Parathyroid adenoma (tissue), 2 donors: ENCODE measurements around the gene CTTNBP2.

Experiments used
- H2AFZ ChIP-seq: fragments of 300-600 bp; sonication (generic); one replicate; pipeline ENCODE4 v1.7.0; 2017; ENCODE audit warnings: antibody characterized with exemption, mild to moderate bottlenecking
- H3K27ac ChIP-seq: fragments of 300-600 bp; sonication (generic); one replicate; pipeline ENCODE4 v1.7.0; 2017
- H3K27me3 ChIP-seq: fragments of 300-600 bp; sonication (generic); one replicate; pipeline ENCODE4 v1.7.0; 2017; ENCODE audit warnings: low read length; ENCODE audit not compliant: control insufficient read depth, insufficient read depth
- H3K36me3 ChIP-seq: fragments of 300-600 bp; sonication (generic); one replicate; pipeline ENCODE4 v1.7.0; 2017; ENCODE audit warnings: low read length; ENCODE audit not compliant: control insufficient read depth, insufficient read depth
- H3K4me1 ChIP-seq: fragments of 300-600 bp; sonication (generic); one replicate; pipeline ENCODE4 v1.7.0; 2017; ENCODE audit warnings: control low read depth
- H3K4me2 ChIP-seq: fragments of 300-600 bp; sonication (generic); one replicate; pipeline ENCODE4 v1.7.0; 2017; ENCODE audit warnings: low read length
- H3K4me3 ChIP-seq: fragments of 300-600 bp; sonication (generic); one replicate; pipeline ENCODE4 v1.7.0; 2017; ENCODE audit warnings: low read depth, low read length
- H3K79me2 ChIP-seq: fragments of 300-600 bp; sonication (generic); one replicate; pipeline ENCODE4 v1.7.0; 2017; ENCODE audit warnings: control low read depth
- H3K9ac ChIP-seq: fragments of 300-600 bp; sonication (generic); one replicate; pipeline ENCODE4 v1.7.0; 2017; ENCODE audit warnings: mild to moderate bottlenecking
- H3K9me3 ChIP-seq: fragments of 300-600 bp; sonication (generic); one replicate; pipeline ENCODE4 v1.7.0; 2017; ENCODE audit warnings: low read length; ENCODE audit not compliant: control insufficient read depth
- CTCF ChIP-seq: fragments of 300-600 bp; sonication (generic); IDR thresholded peaks from one replicate; pipeline ENCODE4 v1.7.0; 2017; ENCODE audit warnings: antibody characterized with exemption, mild to moderate bottlenecking
- donor health status: primary hyperparathyroidism.

CTTNBP2 gene

DNA sequence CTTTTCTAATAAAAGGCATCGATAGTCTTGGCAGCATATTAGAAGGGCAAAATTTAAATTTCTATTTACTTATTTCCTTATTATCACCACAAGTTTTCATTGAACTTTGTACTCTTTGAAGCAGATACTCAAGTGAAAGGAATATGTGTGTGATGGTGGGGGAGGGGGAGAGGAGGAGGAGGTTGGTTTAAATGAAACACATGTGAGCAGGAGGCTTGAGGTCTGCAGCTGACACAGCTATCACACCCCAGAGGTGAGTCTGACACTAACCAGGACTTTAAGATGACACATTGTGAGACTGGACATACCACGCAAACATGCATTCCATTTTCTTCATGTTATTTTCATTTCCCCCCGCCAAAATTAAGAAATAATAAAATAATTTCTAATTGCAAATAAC lies 63.3 kb downstream of the CTTNBP2 start:
- Histone ChIP-seq H3K4me3 (no peak overlapping the region), H3K4me1 (no peaks in the 10 kb centered on the region), H3K27me3 (no peaks in the 10 kb centered on the region)

DNA sequence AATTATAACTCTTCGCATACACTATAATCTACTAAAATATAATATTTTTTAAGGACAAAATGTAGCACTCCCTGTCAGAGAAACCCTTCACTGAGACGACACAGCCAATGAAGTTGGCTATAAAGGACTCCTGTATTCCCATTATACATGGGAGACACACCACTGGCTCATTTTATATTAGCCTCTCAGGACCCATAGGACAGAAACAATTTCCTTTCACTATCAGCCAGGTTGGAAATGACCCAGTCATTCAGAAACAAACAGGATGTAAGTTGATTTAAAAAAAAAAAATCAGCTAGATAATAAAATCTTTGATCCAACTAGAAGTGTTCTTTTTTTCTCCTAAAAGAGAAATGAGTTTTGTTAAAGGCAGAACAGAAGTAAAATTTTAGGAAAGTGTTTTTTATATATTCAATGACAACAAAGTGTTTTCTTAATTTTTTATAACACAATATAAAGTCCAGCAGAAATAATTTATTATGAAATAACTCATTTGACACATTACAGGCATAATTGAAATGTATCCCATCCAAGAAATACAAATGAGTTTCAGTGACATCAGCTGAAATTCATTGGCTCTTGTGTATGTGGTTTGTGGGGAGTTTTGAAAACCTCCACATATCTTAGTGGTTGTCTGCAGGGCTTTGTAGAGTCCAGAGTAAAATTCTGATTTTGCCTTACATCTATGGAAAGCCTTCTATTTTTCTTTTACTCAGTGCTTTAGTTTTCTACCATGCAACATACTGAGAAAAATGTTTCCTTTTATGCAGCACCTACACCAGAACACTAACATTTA lies 64.1 kb downstream of the CTTNBP2 start:
- no peaks in the 10 kb centered on the region for H3K9me3 ChIP-seq
- H3K4me2 ChIP-seq: no peak overlapping the region
- H3K27ac ChIP-seq: no peak overlapping the region
- no peak overlapping the region for H3K9ac ChIP-seq
- H3K36me3 ChIP-seq: no peaks in the 10 kb centered on the region
- H3K4me3 ChIP-seq: no peak overlapping the region
- H3K27me3 ChIP-seq: no peaks in the 10 kb centered on the region
- no peaks in the 10 kb centered on the region for H3K4me1 ChIP-seq
- TF ChIP-seq CTCF: no peak
- no peak overlapping the region for H2AFZ ChIP-seq
- H3K79me2 ChIP-seq: no peaks in the 10 kb centered on the region

More for the DNA sequence above, 63.3 kb downstream of the CTTNBP2 start:
- Histone ChIP-seq H3K4me2 (no peak overlapping the region), H3K9me3 (no peaks in the 10 kb centered on the region), H3K79me2 (no peaks in the 10 kb centered on the region), H3K27ac (no peak overlapping the region), H3K9ac (no peak overlapping the region), H3K36me3 (no peaks in the 10 kb centered on the region), H2AFZ (no peak overlapping the region)
- TF ChIP-seq CTCF: no peak

DNA sequence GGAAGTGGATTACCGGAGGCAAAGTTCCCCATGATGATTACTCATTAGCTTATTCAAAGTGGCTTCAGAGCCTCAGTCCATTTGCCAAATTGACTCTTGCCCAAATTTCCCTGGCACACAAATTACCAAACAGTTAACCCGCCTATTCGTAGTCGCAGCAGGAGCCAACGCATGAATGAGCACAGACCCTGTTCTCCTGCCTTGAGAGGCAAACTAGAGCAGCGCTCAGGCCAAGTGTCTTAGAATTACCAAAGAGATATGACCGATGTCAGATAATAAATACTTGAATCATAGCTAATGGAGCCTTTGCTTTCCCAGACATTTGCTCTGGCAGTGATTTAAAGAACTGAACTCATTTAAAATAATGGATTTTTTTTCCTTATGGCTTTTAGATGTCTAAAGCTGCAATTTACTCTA lies 64.9 kb downstream of the CTTNBP2 start:
- Histone ChIP-seq H3K4me1 (no peaks in the 10 kb centered on the region), H3K27ac (no peak overlapping the region), H3K4me3 (no peak overlapping the region)

DNA sequence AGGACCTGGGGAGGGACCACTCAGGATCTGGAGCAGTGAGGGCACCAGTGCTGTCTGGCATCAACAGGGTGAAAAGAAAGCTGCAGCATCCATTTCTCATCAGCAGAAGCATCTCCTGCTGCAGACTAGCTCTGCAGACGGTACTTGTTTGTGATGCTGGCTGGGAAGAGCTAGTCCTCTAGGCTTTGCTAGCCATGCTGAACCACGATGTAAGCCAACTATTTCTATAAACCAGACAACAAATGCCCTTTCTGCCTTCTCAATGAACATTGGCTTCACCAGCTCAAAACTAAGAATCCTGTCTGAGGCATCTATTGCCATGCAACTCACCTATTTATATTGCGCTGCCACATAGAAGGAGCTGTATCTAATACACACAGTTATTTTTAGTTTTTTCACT lies 65.6 kb downstream of the CTTNBP2 start:
- Histone ChIP-seq H3K4me2 (no peak overlapping the region), H2AFZ (no peak overlapping the region), H3K36me3 (no peaks in the 10 kb centered on the region), H3K79me2 (peaks cover 2% of the 10 kb centered on the region), H3K9ac (no peak overlapping the region), H3K9me3 (no peaks in the 10 kb centered on the region), H3K27me3 (no peaks in the 10 kb centered on the region), H3K27ac (no peak overlapping the region), H3K4me3 (no peak overlapping the region), H3K4me1 (no peaks in the 10 kb centered on the region)
- TF ChIP-seq CTCF: no peak

More for the DNA sequence above, 64.9 kb downstream of the CTTNBP2 start:
- no peak overlapping the region for H3K4me2 ChIP-seq
- no peaks in the 10 kb centered on the region for H3K27me3 ChIP-seq
- H3K79me2 ChIP-seq: no peaks in the 10 kb centered on the region
- H3K36me3 ChIP-seq: no peaks in the 10 kb centered on the region
- no peaks in the 10 kb centered on the region for H3K9me3 ChIP-seq
- H2AFZ ChIP-seq: no peak overlapping the region
- no peak for TF ChIP-seq CTCF
- no peak overlapping the region for H3K9ac ChIP-seq

GRCh38 chr7:117806011-117806410 lies 67.2 kb downstream of the CTTNBP2 start:
- no peak overlapping the region for H3K4me3 ChIP-seq
- H3K9me3 ChIP-seq: no peaks in the 10 kb centered on the region
- H3K36me3 ChIP-seq: no peaks in the 10 kb centered on the region
- TF ChIP-seq CTCF: no peak
- peaks cover 2% of the 10 kb centered on the region for H3K79me2 ChIP-seq
- no peak overlapping the region for H3K4me2 ChIP-seq
- no peaks in the 10 kb centered on the region for H3K4me1 ChIP-seq
- no peak overlapping the region for H3K9ac ChIP-seq
- H2AFZ ChIP-seq: no peak overlapping the region
- H3K27me3 ChIP-seq: no peaks in the 10 kb centered on the region
- no peak overlapping the region for H3K27ac ChIP-seq
